WTC11 (cell line): Measurements from ENCODE around the gene IL12RB2. TPM values are rescaled to one million over a fixed set of nuclear protein-coding genes. Genes with fewer than 3 reads are reported as not detected.

Source experiments
- ATAC-seq: fragments of 200-7000 bp; cut with Tn5 transposase; 2 replicates; pipeline ENCODE4 v1.10.0; 2021; ENCODE audit warnings: mild to moderate bottlenecking, moderate library complexity
- CTCF ChIA-PET: fragments of 300-600 bp; sonication (Branson Sonifier 250); formaldehyde crosslinking; loops from one replicate; lab custom pipeline; 2021; ENCODE audit warnings: antibody characterized with exemption; lab: Charles Lee
- POLR2A ChIA-PET: fragments of 350-600 bp; sonication (Branson Sonifier 250); formaldehyde crosslinking; loops from one replicate; lab custom pipeline; 2021; ENCODE audit warnings: antibody characterized with exemption; lab: Charles Lee
- DNase-seq: peaks from one replicate; pipeline ENCODE4 v3.0.0; 2021; ENCODE audit warnings: low spot score
- H3K27ac Mint-ChIP-seq: 2 replicates; pipeline ENCODE4 v1.8.0; 2021; ENCODE audit warnings: mixed read lengths
- H3K27me3 Mint-ChIP-seq: 2 replicates; pipeline ENCODE4 v1.8.0; 2021; ENCODE audit warnings: low read depth, mild to moderate bottlenecking, moderate library complexity, mixed read lengths
- H3K36me3 Mint-ChIP-seq: 2 replicates; pipeline ENCODE4 v1.8.0; 2021; ENCODE audit warnings: mixed read lengths
- H3K4me1 Mint-ChIP-seq: 2 replicates; pipeline ENCODE4 v1.8.0; 2022; ENCODE audit warnings: mixed read lengths
- H3K4me3 Mint-ChIP-seq: 2 replicates; pipeline ENCODE4 v1.8.0; 2021; ENCODE audit warnings: mild to moderate bottlenecking, moderate library complexity, mixed read lengths
- H3K9me3 Mint-ChIP-seq: 2 replicates; pipeline ENCODE4 v1.8.0; 2021; ENCODE audit warnings: mixed read lengths
- CBFB ChIP-seq: sonication (generic); formaldehyde crosslinking; IDR thresholded peaks from 2 replicates; pipeline ENCODE4 v1.8.1; 2022; ENCODE audit warnings: mild to moderate bottlenecking, low read depth, missing genetic modification reagents
- CREM ChIP-seq: sonication (generic); formaldehyde crosslinking; IDR thresholded peaks from 2 replicates; pipeline ENCODE4 v1.8.1; 2022; ENCODE audit warnings: mild to moderate bottlenecking, missing genetic modification reagents, moderate library complexity
- ETV6 ChIP-seq: sonication (generic); formaldehyde crosslinking; IDR thresholded peaks from 2 replicates; pipeline ENCODE4 v1.8.1; 2022; ENCODE audit warnings: mild to moderate bottlenecking, missing genetic modification reagents
- FOXJ3 ChIP-seq: sonication (generic); formaldehyde crosslinking; IDR thresholded peaks from 2 replicates; pipeline ENCODE4 v1.9.0; 2021; ENCODE audit warnings: missing genetic modification reagents, mild to moderate bottlenecking, borderline replicate concordance
- HMGA2 ChIP-seq: fragments of 250-450 bp; sonication (Bioruptor Pico); IDR thresholded peaks from 2 replicates; pipeline ENCODE4 v1.4.0; 2021; ENCODE audit warnings: mild to moderate bottlenecking, moderate library complexity
- JUN ChIP-seq: sonication (generic); formaldehyde crosslinking; IDR thresholded peaks from 2 replicates; pipeline ENCODE4 v1.8.0; 2023; ENCODE audit warnings: mild to moderate bottlenecking, missing genetic modification reagents
- MLX ChIP-seq: sonication (generic); formaldehyde crosslinking; IDR thresholded peaks from 2 replicates; pipeline ENCODE4 v1.8.1; 2023; ENCODE audit warnings: mild to moderate bottlenecking, missing genetic modification reagents, moderate library complexity
- NFATC4 ChIP-seq: fragments of 250-450 bp; sonication (Bioruptor Pico); IDR thresholded peaks from 2 replicates; pipeline ENCODE4 v1.9.0; 2021; ENCODE audit warnings: mild to moderate bottlenecking
- NR3C1 ChIP-seq: sonication (generic); formaldehyde crosslinking; conservative IDR thresholded peaks from 2 replicates; pipeline ENCODE4 v1.8.1; 2023; ENCODE audit warnings: low read depth, mild to moderate bottlenecking, missing genetic modification reagents
- RELA ChIP-seq: sonication (generic); formaldehyde crosslinking; IDR thresholded peaks from 2 replicates; pipeline ENCODE4 v1.8.1; 2022; ENCODE audit warnings: missing genetic modification reagents, mild to moderate bottlenecking, borderline replicate concordance
- ZNF138 ChIP-seq: sonication (generic); formaldehyde crosslinking; conservative IDR thresholded peaks from 2 replicates; pipeline ENCODE4 v1.8.1; 2022; ENCODE audit warnings: mild to moderate bottlenecking, moderate library complexity, missing genetic modification reagents
- ZNF219 ChIP-seq: sonication (generic); formaldehyde crosslinking; IDR thresholded peaks from 2 replicates; pipeline ENCODE4 v1.8.0; 2023; ENCODE audit warnings: missing genetic modification reagents, mild to moderate bottlenecking, borderline replicate concordance
- ZNF232 ChIP-seq: sonication (generic); formaldehyde crosslinking; IDR thresholded peaks from 2 replicates; pipeline ENCODE4 v1.8.0; 2022; ENCODE audit warnings: mild to moderate bottlenecking, missing genetic modification reagents
- ZSCAN18 ChIP-seq: fragments of 250-450 bp; sonication (Bioruptor Pico); IDR thresholded peaks from 2 replicates; pipeline ENCODE4 v2.1.2; 2022; ENCODE audit warnings: mild to moderate bottlenecking, moderate library complexity
- total RNA-seq: library from RNA; stranded (reverse); gene quantifications from 3 replicates; pipeline ENCODE4 v1.2.3, GENCODE V29; 2021
- TF ChIP-seq, protein P1 (sequence below): sonication (generic); formaldehyde crosslinking; IDR thresholded peaks from 2 replicates; pipeline ENCODE4 v1.8.1; 2023; ENCODE audit warnings: mild to moderate bottlenecking, moderate library complexity, missing genetic modification reagents
- TF ChIP-seq, protein P2 (sequence below): fragments of 250-450 bp; sonication (Bioruptor Pico); IDR thresholded peaks from 2 replicates; pipeline ENCODE4 v1.9.0; 2021; ENCODE audit warnings: moderate library complexity, mild to moderate bottlenecking, inconsistent platforms, borderline replicate concordance
- TF ChIP-seq, protein P3 (sequence below): sonication (generic); formaldehyde crosslinking; IDR thresholded peaks from 2 replicates; pipeline ENCODE4 v1.8.0; 2022; ENCODE audit warnings: missing genetic modification reagents

IL12RB2 gene
- total RNA-seq, 1 experiment from 2014 or later: 0.81 TPM

DNA sequence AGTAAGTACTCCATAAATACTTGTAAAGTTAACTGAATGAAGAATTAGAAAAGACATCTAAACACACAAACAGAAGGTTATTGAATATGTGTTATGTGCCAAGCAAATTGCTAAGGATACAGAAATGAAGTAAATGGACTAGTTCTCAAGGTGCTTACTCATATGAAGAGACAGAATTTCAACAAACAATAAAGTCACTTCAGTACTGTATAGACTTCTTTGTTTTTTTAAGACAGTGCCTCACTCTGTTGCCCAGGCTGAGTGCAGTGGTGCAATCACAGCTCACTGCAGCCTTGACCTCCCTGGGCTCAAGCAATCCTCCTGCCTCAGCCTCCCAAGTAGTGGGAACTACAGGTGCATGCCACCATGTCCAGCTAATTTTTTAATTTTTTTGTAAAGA lies 65.2 kb downstream of the IL12RB2 start:
- CTCF ChIA-PET: no interaction called here
- POLR2A ChIA-PET: no interaction called here

DNA sequence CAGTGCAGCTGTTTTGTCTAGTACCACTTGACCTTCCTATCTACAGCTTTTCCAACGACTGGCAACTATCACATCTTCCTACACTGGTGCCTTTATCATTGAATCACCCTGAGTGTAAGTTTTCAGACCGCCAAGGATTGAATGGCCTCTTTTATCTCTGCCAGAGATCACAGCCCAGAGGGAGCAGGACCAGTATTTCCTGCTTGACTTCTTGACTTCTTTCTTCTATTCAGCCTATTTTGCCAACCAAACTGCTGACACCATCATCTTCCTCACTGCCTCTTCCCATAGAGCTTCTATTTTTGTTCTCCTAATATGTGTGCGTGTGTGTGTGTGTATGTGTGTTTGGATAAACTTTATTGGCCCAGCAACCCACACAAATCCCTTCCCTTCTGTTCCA lies 68.7 kb downstream of the IL12RB2 start:
- no peak overlapping the region for H3K27ac Mint-ChIP-seq

More for the DNA sequence above, 65.2 kb downstream of the IL12RB2 start:
- Mint-ChIP-seq H3K27ac (no peak overlapping the region), H3K4me1 (peaks cover 32% of the 10 kb centered on the region), H3K4me3 (no peak overlapping the region), H3K36me3 (no peaks in the 10 kb centered on the region), H3K9me3 (no peaks in the 10 kb centered on the region), H3K27me3 (no peaks in the 10 kb centered on the region)
- ATAC-seq (no peak), DNase-seq (no peak)
- no peak for TF ChIP-seq FOXJ3 (CRISPR knock-in tag)
- no peak for TF ChIP-seq ZNF138
- TF ChIP-seq CBFB (CRISPR knock-in tag): no peak

DNA sequence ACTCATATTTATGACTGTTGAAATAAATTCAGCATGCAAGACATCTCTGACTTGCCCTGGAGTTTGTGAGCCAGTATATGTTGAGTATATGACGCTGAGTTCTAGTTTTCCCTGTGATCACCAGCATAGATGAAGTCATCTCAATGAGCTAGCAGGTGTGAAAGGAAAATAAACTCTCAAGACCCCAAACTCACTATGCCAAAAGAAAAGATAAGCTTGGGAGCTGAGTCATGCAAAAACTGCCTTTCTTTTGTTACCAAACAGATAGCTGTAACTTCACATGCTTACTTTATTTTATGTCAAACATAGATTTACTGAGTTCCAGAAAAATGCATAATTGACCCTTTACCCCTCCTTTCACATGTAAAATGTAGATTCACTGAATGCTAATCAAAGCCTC lies 69.6 kb downstream of the IL12RB2 start:
- no peak for DNase-seq
- no peak for ATAC-seq
- ChIA-PET CTCF (interaction anchor here (1.6 kb wide), 1 partner anchor 123 kb away, joined by 5 read pairs; no protein-coding TSS in a partner anchor), POLR2A (no interaction called here)
- H3K27me3 Mint-ChIP-seq: no peaks in the 10 kb centered on the region
- no peak overlapping the region for H3K4me3 Mint-ChIP-seq
- H3K9me3 Mint-ChIP-seq: peaks cover 15% of the 10 kb centered on the region
- no peak overlapping the region for H3K27ac Mint-ChIP-seq
- H3K36me3 Mint-ChIP-seq: peaks cover 15% of the 10 kb centered on the region
- 0 out of 2 replicates have a peak, but pooled peaks have one; percentile 29 for TF ChIP-seq ZNF232 (CRISPR knock-in tag)
- TF ChIP-seq RELA (CRISPR knock-in tag): no peak
- peaks cover 22% of the 10 kb centered on the region for H3K4me1 Mint-ChIP-seq

More for the DNA sequence above, 68.7 kb downstream of the IL12RB2 start:
- peaks cover 11% of the 10 kb centered on the region for H3K36me3 Mint-ChIP-seq
- DNase-seq: no peak
- H3K4me1 Mint-ChIP-seq: peaks cover 30% of the 10 kb centered on the region
- H3K27me3 Mint-ChIP-seq: no peaks in the 10 kb centered on the region
- POLR2A ChIA-PET: no interaction called here
- TF ChIP-seq ETV6 (no peak), NR3C1 (no peak)
- CTCF ChIA-PET: no interaction called here
- H3K4me3 Mint-ChIP-seq: no peak overlapping the region
- peak; percentile 38; the same call in 1 of the 2 replicates for ATAC-seq
- H3K9me3 Mint-ChIP-seq: peaks cover 11% of the 10 kb centered on the region

- H3K36me3 Mint-ChIP-seq: peaks cover 52% of the 10 kb centered on the region
- H3K27ac Mint-ChIP-seq: no peak overlapping the region
- peaks cover 51% of the 10 kb centered on the region for H3K9me3 Mint-ChIP-seq
- ChIA-PET POLR2A (no interaction called here), CTCF (interaction anchor here (1.7 kb wide), 1 partner anchor 119 kb away, joined by 6 read pairs; no protein-coding TSS in a partner anchor)
- H3K4me3 Mint-ChIP-seq: no peak overlapping the region
- H3K27me3 Mint-ChIP-seq: peaks cover under 1% of the 10 kb centered on the region; the same call in 1 of the 2 replicates
- no peak for ATAC-seq
- no peak for DNase-seq
- H3K4me1 Mint-ChIP-seq: peaks cover 19% of the 10 kb centered on the region
- TF ChIP-seq ZNF219 (CRISPR knock-in tag) (no peak), RELA (CRISPR knock-in tag) (no peak), NFATC4 (no peak), ZNF138 (no peak), ZSCAN18 (CRISPR knock-in tag) (no peak), JUN (no peak), CREM (CRISPR knock-in tag) (no peak), HMGA2 (CRISPR knock-in tag) (no peak), MLX (CRISPR knock-in tag) (no peak)
- TF ChIP-seq, protein P1, sequence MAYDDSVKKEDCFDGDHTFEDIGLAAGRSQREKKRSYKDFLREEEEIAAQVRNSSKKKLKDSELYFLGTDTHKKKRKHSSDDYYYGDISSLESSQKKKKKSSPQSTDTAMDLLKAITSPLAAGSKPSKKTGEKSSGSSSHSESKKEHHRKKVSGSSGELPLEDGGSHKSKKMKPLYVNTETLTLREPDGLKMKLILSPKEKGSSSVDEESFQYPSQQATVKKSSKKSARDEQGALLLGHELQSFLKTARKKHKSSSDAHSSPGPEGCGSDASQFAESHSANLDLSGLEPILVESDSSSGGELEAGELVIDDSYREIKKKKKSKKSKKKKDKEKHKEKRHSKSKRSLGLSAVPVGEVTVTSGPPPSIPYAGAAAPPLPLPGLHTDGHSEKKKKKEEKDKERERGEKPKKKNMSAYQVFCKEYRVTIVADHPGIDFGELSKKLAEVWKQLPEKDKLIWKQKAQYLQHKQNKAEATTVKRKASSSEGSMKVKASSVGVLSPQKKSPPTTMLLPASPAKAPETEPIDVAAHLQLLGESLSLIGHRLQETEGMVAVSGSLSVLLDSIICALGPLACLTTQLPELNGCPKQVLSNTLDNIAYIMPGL (CRISPR knock-in tag): no peak
- TF ChIP-seq, protein P2, sequence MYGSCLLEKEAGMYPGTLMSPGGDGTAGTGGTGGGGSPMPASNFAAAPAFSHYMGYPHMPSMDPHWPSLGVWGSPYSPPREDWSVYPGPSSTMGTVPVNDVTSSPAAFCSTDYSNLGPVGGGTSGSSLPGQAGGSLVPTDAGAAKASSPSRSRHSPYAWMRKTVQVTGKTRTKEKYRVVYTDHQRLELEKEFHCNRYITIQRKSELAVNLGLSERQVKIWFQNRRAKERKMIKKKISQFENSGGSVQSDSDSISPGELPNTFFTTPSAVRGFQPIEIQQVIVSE: no peak
- TF ChIP-seq, protein P3, sequence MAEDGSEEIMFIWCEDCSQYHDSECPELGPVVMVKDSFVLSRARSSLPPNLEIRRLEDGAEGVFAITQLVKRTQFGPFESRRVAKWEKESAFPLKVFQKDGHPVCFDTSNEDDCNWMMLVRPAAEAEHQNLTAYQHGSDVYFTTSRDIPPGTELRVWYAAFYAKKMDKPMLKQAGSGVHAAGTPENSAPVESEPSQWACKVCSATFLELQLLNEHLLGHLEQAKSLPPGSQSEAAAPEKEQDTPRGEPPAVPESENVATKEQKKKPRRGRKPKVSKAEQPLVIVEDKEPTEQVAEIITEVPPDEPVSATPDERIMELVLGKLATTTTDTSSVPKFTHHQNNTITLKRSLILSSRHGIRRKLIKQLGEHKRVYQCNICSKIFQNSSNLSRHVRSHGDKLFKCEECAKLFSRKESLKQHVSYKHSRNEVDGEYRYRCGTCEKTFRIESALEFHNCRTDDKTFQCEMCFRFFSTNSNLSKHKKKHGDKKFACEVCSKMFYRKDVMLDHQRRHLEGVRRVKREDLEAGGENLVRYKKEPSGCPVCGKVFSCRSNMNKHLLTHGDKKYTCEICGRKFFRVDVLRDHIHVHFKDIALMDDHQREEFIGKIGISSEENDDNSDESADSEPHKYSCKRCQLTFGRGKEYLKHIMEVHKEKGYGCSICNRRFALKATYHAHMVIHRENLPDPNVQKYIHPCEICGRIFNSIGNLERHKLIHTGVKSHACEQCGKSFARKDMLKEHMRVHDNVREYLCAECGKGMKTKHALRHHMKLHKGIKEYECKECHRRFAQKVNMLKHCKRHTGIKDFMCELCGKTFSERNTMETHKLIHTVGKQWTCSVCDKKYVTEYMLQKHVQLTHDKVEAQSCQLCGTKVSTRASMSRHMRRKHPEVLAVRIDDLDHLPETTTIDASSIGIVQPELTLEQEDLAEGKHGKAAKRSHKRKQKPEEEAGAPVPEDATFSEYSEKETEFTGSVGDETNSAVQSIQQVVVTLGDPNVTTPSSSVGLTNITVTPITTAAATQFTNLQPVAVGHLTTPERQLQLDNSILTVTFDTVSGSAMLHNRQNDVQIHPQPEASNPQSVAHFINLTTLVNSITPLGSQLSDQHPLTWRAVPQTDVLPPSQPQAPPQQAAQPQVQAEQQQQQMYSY (CRISPR knock-in tag): no peak
These were observed 73.5 kb downstream of the IL12RB2 start for GRCh38 chr1:67381154-67381553.
